Measurements from ENCODE around the gene OR4D9.
"Not testable (repeated sequence)": the region's sequence is repeated elsewhere in the genome, so short reads cannot be mapped to it uniquely, and the experiment has no call there.

The OR4D9 gene

GRCh38 chr11:59510941-59511589, at the start of gene OR4D9:
OR4D9 (plus strand) TSS chr11:59511539; CDS start chr11:59514913, 3,374 bp downstream.
- no peak for DNase-seq

GRCh38 chr11:59463190-59463641, 48.1 kb upstream of the OR4D9 start:
- DNase-seq: no peak

- DNase-seq: no peak
These were observed 38.3 kb upstream of the OR4D9 start, which contains the start of gene OR4D10 for GRCh38 chr11:59473015-59473414. OR4D10 (plus strand) TSS chr11:59473315; CDS start chr11:59477430, 4,115 bp downstream.

GRCh38 chr11:59475176-59475575, 36.2 kb upstream of the OR4D9 start:
- no peak for DNase-seq

GRCh38 chr11:59479906-59480305, 31.4 kb upstream of the OR4D9 start:
- DNase-seq: no peak

GRCh38 chr11:59480359-59480758, 31.0 kb upstream of the OR4D9 start:
- DNase-seq: no peak

- no peak for DNase-seq
These were observed 9.4 kb upstream of the OR4D9 start for GRCh38 chr11:59501931-59502330.

- no peak for DNase-seq
These were observed 8.1 kb upstream of the OR4D9 start, which contains the start of gene OR4D11 for GRCh38 chr11:59503276-59503675. OR4D11 (plus strand) TSS chr11:59503576; CDS start chr11:59503576, 0 bp downstream.

GRCh38 chr11:59511675-59512074, 336 bp downstream of the OR4D9 start:
- DNase-seq: no peak

- DNase-seq: not testable (repeated sequence)
These were observed 8.8 kb downstream of the OR4D9 start for GRCh38 chr11:59520139-59520538.

- DNase-seq: no peak
These were observed 9.4 kb downstream of the OR4D9 start for GRCh38 chr11:59520741-59521140.

GRCh38 chr11:59523541-59523940, 12.2 kb downstream of the OR4D9 start:
- no peak for DNase-seq

GRCh38 chr11:59528711-59529110, 17.4 kb downstream of the OR4D9 start:
- DNase-seq: no peak

GRCh38 chr11:59532620-59533019, 21.3 kb downstream of the OR4D9 start:
- no peak for DNase-seq

GRCh38 chr11:59534676-59535075, 23.3 kb downstream of the OR4D9 start:
- no peak for DNase-seq

GRCh38 chr11:59542142-59542810, 30.9 kb downstream of the OR4D9 start:
- no peak for DNase-seq

GRCh38 chr11:59543713-59544112, 32.4 kb downstream of the OR4D9 start:
- DNase-seq: not testable (repeated sequence)

GRCh38 chr11:59544869-59545178, 33.5 kb downstream of the OR4D9 start:
- DNase-seq: no peak

- DNase-seq: no peak
These were observed 34.1 kb downstream of the OR4D9 start for GRCh38 chr11:59545179-59546020.

GRCh38 chr11:59547605-59548308, 36.4 kb downstream of the OR4D9 start:
- not testable (repeated sequence) for DNase-seq

- no peak for DNase-seq
These were observed 36.9 kb downstream of the OR4D9 start for GRCh38 chr11:59548309-59548656.
